HK-2 (cell line): ENCODE data around the gene STARD4.

Experiments
- DNase-seq: peaks from one replicate; pipeline ENCODE4 v3.0.0-alpha.2; 2018; ENCODE audit not compliant: unreplicated experiment

The STARD4 gene

DNA sequence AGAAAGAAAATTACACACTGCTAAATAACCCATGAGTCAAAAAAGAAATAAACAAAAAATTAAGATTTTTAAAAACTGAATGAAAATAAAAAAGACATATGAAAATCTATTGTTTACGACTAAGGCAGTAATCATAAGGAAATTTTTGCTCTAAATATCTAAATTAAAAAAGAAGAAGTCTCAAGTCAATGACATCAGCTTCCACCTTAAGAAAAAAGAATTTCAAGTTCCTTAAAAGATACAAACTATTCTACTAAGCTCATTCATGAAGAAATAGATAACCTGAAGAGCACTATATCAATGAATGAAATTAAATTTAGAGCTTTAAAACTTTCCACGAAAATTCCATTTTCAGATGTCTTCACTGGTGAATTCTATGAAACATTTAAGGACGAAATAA, 15.7 kb upstream of the STARD4 start:
- no peak for DNase-seq

DNA sequence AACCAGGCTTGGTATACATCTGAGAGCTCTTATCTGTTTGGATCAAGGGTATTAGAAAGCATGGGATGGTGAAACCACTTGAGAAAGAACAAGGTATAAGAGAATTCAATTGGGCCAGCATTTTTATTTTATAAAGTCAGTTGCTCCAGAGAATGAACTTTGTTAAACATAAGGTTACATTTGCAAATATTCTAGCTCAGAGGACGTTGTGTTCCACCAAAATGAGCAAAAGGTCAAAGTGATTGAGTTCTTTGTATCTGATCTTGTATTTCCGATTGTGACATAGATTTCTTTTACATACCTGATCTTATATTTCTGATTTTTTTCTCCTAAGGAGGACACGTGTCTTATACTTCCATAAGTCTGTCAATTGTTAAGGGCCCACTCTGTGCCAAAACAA, 8.6 kb upstream of the STARD4 start:
- no peak for DNase-seq

DNA sequence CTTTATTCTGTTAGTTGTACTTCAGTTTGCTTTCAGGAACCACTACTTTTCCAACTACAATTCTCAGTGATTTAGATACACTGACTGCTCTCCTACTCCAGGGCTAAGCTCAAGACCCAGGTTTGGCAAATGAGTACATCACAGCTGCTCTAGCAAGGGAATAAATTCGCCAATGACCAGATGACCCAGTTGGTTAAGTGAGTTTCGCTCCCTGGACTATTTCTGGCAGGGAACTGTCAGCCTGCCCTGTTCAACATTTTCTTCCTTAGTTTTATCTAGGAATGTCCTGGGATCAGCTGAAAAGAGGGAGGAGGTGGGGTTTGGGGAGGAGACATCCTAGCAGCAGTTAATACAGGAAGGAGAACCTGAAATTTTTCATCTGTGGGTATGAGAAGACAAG, 6.4 kb upstream of the STARD4 start:
- no peak for DNase-seq

DNA sequence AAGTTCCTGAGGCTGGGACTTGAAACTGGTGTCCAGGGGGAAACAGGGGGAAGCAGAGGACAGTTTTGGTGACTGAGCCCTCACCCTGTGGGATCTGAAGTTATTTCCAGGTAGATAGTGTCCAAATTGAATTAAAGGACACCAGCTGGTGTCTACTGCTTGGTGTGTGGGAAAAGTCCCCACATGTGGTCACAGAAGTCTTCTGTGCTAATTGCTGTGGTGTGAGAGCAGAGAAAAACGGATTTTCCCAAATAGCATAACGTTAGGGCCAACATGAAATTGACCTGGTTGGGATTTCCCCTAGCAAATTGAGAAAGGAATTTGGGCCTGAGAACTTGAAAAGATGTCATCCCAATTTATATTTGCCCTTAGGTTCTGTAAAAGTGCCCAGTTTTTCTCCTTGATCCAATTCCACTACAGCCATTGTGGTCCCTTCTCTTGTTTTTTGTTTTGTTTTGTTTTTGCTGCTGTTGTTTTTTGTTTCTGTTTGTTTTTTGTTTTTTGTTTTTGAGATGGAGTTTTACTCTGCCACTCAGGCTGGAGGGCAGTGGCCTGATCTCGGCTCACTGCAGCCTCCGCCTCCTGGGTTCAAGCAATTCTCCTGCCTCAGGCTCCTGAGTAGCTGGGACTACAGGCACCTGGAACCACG, 5.6 kb upstream of the STARD4 start:
- no peak for DNase-seq

DNA sequence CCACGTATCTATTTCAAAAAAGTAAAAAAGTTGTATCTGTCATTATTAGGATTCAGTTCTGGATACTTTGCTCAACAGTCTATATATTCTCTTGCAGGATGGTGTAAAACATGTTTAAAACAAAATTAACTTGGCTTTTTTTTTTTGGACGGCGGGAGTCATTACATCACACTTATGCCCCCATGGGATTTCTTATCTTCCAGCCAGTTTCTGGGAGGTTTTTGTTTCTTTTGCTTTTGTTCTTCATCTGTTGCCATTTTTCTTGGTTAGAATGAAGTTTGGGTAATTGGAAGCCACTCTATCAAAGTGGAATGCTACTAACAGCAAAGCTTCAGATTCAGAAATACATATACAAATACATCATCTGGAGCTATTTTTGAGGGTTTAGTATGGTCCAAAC, 1.8 kb upstream of the STARD4 start:
- DNase-seq: no peak

DNA sequence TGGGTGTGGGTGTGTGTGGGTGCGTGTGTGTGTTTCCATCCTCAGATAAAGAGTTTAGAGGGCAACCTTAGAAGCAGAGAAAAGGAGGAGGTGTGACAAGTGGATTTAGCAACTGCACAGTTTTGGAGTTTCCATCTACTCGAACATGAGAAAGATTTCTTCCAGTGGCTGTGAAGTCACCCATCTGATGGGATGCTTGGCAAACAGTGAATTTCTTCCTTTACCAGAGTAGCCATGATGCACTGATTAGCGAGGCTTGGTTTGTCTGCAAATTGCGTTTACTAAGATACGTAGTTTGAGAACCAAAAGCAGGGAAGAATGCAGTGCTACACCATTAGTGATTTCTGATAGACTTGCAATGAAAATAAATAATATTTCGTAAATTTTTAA, 791 bp upstream of the STARD4 start:
- no peak for DNase-seq

DNA sequence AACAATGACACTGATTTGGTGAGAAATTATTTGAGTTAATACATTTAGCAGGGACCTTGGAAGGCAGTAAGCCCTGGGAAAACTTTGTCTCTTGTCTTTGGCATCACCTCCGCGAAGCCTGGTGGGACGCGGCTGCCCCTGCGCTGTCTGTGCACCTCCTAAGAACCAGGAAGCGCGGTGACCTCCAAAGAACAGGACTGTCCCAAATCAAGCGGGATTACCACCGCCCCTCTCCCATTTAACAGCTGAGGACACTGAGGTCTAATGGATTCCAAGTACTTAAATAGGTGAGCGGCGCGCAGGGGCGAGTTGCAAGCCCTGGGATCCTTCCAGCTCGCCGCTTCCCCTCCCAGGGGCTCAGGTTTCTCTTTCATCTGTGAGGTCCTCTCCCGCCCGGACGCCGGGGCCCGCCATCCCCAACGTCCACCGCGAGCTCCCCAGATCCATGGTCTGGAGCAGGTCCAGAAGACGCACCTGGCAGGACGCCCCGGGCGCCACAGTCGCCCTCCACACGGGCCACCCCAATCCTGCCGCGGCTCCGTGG, 432 bp downstream of the STARD4 start:
- no peak for DNase-seq

DNA sequence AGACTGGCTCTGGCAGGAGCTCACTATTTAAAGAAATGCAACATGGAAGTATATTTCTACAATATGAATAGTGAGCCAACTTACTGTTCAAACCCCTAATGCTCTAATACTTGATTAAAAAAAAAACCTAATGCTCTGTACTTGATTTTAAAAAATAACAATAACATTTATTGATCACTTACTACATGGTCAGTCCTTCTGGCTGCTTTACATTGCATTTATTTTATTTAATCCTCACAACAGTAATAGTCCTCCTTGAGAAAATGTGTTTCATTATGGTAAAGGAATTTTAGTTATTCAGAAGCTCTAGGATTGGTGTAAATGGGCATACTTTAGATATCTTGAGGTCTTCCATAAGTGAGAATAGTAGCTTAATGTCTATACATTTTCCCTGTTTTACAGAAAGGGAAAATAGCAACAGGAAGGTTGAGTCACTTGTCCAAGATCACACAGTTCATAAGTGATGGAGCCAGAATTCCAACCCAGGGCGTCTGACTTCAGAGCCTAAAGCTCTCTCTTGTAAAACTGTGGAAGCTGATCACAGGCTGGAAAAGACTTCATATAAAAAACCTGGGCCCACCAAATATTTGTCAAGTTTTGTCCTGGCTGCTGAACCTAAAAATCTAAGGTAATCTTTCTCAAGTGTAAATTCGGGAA, 1.0 kb downstream of the STARD4 start:
- no peak for DNase-seq

DNA sequence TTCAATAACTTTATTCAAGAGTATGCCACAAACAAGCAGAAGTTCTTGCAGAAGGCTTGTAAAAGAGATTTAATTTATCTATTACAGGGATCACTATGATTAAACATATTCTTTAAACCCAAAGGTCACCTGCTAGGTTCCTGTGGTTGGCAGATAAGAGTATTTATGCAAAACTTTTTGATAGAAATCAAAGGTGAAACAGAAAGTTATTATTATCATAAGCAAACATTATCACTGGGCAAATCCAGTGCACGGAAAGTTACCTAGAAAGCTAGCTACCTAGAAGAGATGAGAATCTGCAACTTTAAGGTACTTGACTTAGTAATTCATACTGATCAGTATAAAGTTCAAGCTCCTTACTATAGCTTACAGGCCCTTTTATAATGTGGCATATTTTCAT, 3.2 kb downstream of the STARD4 start:
- DNase-seq: no peak

DNA sequence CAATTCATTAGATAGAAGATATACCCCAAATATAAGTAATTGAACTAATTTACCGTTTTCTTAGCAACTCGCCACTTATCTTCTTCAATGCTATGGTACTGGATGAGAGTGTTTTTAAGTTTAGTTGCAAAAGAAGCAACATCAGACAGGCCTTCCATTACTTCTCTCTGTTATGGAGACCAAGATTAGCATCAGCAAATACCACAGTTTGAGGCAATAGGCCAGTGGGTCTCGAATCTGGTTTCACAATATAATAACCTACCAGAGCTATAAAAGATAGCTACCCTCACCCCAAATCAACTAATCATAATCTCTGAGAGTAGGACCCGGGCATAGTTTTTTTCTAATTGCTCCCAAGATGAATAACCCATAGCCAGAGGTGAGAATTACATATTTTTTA, 5.1 kb downstream of the STARD4 start:
- no peak for DNase-seq

DNA sequence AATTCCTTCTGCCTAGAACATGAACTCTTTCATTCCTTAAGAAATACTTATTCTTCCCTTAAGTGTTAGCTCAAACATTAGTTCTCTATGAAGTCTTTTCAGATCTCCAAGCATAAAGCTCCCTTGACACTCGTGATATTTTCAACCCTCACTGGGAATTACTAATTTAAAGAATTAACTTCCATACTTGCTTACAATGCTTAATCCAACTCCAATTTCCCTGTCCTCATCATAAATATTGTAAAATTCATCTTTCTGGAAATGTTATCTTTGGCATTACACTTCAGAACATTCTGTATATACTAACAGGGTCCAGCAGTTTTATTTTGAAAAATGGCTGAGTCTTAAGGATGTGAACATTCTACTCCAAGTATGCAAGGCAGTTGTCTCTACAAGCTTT, 7.2 kb downstream of the STARD4 start:
- DNase-seq: no peak

DNA sequence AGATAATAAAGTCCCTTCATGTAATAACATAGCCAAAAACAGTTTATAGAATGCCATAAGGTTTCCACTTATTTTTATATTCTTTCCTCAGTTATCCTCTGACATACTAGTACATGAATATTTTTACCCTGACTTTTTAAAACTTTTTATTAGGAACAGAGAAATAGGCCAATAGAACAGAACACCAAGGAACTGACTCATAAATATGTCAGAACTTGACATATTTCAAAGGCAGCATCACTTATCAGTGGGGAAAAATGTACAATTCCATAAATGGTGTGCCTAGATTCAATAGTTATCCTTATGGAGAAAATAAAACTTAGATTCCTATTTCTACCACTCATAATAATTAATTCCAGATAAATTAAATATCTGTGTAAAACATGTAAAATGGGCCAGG, 9.4 kb downstream of the STARD4 start:
- no peak for DNase-seq

DNA sequence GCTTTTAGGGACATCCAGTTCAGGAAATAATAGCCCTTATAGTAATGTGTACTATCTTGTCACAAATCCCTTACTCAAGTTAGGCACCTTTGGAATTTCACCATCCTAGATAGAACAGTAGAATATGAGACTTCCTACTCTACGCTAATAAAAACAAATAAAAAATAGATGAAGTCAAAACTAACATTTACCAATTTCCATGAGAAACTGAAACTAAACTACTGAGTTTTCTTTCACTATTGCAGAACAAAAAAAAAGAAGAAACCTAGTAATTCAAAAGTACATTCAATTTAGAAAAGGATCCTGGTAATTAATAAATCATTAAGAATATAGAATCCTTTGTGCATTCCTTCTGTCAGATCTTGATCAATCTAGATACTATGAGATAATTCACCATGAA, 14.0 kb downstream of the STARD4 start:
- DNase-seq: no peak

DNA sequence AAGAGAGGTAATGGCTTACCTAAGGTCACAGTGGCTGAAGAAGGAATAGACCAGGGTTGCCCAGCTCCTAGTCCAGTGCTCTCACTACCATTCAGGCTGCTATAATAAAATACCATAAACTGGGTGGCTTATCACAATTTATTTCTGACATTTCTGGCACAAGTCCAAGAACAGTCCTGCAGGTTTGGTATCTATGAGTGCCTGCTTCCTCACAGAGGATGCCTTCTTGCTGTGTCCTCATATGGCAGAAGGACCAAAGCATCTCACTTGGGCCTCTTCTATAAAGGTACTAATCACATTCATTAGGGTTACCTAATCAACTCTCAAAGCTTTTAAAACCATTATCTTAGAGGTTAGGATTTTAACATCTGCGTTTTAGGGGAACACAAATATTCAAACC, 17.2 kb downstream of the STARD4 start:
- no peak for DNase-seq

DNA sequence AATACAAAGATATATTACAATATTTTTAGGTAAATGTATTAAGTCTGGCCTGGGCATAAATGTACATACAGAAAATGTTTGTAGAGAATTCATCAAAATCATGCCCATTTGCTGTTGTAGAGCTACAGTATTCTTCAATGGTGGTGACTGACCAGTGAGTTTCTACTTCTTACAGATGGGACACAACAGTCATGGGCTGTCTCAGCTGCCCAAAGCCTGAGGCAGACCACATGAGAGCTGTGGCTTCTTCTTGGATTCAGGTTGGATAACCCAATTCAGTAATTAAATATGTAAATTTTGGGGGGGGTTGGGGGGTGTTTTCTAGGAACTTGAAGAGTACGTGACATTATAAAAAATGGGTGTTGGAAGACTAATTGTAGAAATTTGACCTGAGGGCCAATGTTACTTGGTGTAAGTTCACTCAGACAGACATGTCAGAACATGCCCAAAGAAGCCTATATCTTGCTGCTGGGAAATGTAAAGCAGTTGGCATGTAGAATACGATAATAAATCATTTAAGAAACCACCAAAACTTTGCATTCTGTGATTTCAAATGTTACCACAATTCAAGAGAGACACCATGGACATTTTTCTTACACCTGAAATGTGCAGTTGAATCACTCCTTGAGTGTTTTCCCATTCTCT, 17.9 kb downstream of the STARD4 start:
- no peak for DNase-seq

DNA sequence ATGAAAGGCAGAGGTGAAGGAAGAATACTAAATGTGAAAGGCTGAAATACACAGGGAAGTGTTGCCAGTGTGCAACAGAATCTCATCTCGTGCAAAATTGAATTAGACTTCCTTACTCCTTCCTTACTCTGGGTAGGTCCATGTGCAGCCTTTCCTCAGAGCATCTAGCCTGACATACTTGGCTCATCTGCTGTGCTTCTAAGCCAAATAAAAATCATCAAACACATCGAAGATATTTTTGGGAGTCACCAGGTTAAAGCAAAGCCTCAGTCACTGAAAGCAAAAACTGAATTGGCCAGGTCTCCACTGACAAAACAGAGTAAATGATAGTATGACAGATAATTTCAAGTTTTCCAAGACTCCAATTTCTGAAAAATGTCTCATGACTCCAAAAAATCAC, 19.3 kb downstream of the STARD4 start:
- DNase-seq: no peak

DNA sequence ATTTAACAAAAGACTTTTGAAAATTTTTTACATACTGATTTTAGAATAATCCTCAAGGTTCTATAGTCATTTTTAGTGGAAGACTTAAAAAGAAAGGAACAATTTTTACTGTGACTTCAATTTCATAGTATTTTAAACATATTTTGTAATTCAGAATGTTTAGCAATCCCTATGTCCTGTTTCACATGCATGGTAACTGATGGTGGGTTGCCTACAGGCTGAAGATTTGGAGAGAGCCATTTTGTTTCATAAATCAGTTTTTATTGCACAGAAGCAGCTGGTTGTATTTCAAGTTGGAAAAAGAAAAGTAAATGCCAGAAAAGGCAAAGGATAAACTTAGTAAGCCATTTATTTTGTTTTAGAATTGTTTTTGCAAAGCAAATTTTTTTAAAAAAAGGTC, 24.0 kb downstream of the STARD4 start:
- DNase-seq: no peak

DNA sequence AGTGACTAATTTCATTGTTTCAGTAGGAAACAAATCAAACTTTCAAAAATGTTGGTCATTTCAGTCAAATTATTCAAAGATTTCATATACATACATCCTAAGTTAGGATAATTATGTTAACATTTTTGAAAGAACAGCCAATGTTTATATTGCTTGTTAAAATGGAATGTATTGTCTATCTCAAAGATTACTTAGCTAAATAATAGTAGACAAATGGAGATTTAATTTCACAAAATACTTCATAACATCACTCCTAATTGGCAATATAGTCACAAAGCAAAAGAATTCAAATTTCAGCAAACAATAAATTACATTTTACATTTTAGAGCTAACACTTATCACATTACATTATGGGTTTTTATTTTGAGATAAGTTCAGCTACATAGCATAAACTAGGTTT, 25.4 kb downstream of the STARD4 start:
- no peak for DNase-seq

DNA sequence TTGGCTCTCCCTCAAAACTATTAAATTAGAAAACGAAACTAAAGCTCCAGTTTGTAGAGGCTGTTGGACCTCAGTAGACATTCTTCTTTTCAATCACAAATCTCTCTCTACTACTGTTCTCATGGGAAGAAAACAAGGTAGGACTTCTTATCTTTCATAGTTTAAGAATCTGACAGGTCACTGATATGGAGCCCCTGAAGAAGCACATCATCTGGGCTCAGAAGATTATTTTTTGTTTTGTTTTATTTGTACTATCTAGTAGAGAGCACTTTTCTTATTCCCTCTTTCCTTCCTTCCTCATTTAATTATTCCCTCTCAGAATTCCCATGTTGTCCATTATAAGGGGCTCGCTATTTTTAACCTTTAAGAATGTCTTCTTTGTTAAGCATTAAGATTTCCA, 26.3 kb downstream of the STARD4 start:
- no peak for DNase-seq

DNA sequence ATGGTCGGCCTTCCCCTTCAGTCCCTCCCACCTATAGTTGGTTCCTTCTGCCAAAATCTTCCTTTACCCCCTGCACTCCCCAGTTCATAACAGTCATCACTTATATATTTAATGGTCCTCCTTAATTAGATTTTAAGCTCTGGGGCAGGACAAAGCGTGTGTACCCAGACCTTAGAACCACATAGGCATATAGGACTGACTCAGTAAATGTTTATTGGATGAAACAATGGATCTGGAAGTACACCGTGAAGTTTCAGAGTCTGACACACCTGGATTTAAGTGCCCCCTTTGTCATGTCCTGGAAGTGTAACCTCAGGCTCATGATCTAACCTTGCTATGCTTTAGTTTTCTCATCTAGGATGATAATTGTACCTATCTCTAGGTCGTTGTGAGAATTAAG, 32.0 kb downstream of the STARD4 start:
- no peak for DNase-seq

DNA sequence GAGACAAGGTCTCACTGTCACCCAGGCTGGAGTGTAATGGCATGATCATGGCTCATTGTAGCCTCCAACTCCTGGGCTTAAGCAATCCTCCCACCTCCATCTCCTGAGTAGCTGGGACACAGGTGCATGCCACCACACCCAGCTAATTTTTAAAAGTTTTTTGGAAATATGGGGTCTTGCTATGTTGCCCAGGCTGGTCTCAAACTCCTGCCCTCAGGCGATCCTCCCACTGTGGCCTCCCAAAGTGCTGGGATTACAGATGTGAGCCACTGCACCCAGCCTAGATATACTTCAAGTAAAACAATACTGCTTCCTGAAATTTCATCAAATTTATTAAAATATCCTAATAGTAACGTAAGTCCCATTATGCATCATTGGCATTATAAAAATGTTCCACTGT, 33.4 kb downstream of the STARD4 start:
- no peak for DNase-seq

DNA sequence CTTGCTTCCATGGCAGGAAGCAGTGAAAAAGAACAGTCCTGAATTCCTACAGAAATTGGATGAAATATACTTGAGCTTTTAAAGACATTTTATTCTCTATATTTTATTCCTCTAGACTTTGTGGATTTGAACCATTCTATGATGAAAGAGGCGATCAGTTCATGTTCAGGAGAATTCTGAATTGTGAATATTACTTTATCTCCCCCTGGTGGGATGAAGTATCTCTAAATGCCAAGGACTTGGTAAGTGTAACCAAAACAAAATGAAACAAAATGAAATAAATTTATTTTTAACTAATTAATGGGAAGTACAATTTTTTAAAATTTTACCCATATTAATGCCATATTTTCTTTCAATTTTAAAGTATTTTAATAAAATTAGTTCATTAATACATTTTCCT, 34.1 kb downstream of the STARD4 start:
- DNase-seq: no peak

DNA sequence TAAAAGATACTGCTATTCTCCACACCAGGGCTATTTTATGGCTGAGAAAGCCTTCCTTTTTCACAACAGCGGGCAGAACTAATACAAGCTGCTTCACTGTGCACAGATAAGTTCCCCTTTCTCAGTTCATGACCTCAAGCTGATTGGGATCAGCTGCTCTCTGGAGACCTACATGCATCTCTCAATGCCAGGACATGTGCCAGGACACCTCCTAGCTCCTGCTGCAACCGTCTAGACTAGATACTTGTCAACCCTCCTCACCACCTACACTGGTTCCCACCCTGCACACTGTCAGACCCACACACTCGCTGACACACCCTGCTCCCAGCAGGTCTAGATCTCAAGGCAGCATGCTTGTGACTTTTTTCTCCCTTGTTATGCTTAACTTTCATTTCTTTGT, 39.8 kb downstream of the STARD4 start:
- DNase-seq: no peak
